HepG2 (cell line): ENCODE results near the gene CXorf49. TPM values are rescaled to one million over a fixed set of nuclear protein-coding genes. Genes with fewer than 3 reads are reported as not detected.
"Not testable (repeated sequence)": the region's sequence is repeated elsewhere in the genome, so short reads cannot be mapped to it uniquely, and the experiment has no call there.

ENCODE experiments used
- ATAC-seq: fragments of 200-7000 bp; cut with Tn5 transposase; 3 replicates; pipeline ENCODE4 v1.9.1; 2020; ENCODE audit warnings: mild to moderate bottlenecking, moderate library complexity
- Bru-seq: library from RNA; stranded (reverse); fragments of 400-500 nt; gene quantifications from one replicate; lab custom pipeline; 2021; lab: Mats Ljungman, UMichigan
- BruChase-seq, 2 experiments: library from RNA; stranded (reverse); fragments of 400-500 nt; gene quantifications; one replicate each; lab custom pipeline; 2021; lab: Mats Ljungman, UMichigan
- BruUV-seq: library from RNA; stranded (reverse); fragments of 400-500 nt; replicated peaks from 2 replicates; lab custom pipeline; 2021; lab: Mats Ljungman, UMichigan
- CTCF ChIA-PET: fragments of 300-600 bp; formaldehyde crosslinking; extraction: SDS; loops from one replicate; lab custom pipeline; 2021; ENCODE audit warnings: low total read pairs, inconsistent platforms, low intra/inter-chr PET ratio; lab: Yijun Ruan, JAX
- POLR2A ChIA-PET: fragments of 350-600 bp; sonication (Branson Sonifier 250); formaldehyde crosslinking; loops from one replicate; lab custom pipeline; 2020; ENCODE audit warnings: antibody characterized with exemption, inconsistent platforms; lab: Yijun Ruan, JAX
- DNase-seq: peaks from one replicate; pipeline ENCODE4 v3.0.0-alpha.2; 2015; ENCODE audit warnings: low spot score
- FAIRE-seq: peaks from 3 replicates; lab custom pipeline; 2011; peaks lifted over from hg19 to GRCh38; lab: Jason Lieb, UNC
- H2AFZ ChIP-seq: one replicate; pipeline ENCODE4 v1.6.1; 2011; ENCODE audit warnings: low read length, inconsistent platforms
- H3K27ac ChIP-seq: fragments of 300-600 bp; 3 replicates; pipeline ENCODE4 v1.8.0; 2011; ENCODE audit warnings: mixed run types, mild to moderate bottlenecking, mixed read lengths, low read length, inconsistent platforms; ENCODE audit not compliant: insufficient read depth; ENCODE audit errors: extremely low read length
- H3K27me3 ChIP-seq, 2 experiments: fragments of 200-600 bp in 1 of 2; 2 replicates in 1 of 2; 3 replicates in 1 of 2; pipeline versions ENCODE4 v1.6.0 to v1.8.0; 2011; ENCODE audit warnings: low read length in 2 of 2, mild to moderate bottlenecking in 2 of 2, moderate library complexity in 2 of 2, inconsistent platforms in 1 of 2; ENCODE audit not compliant: insufficient read depth in 2 of 2, control insufficient read depth in 1 of 2
- H3K36me3 ChIP-seq, 2 experiments: fragments of 200-600 bp in 1 of 2; replicated peaks in 1 of 2; 2 replicates in 1 of 2; 3 replicates in 1 of 2; pipeline versions ENCODE4 v1.5.1 to v1.8.0; 2011; ENCODE audit warnings: low read length in 2 of 2, inconsistent platforms in 1 of 2; ENCODE audit not compliant: insufficient read depth in 2 of 2, control insufficient read depth in 1 of 2
- H3K4me1 ChIP-seq: 2 replicates; pipeline ENCODE4 v1.5.1; 2012; ENCODE audit warnings: low read length, inconsistent platforms; ENCODE audit not compliant: insufficient read depth
- H3K4me2 ChIP-seq: 2 replicates; pipeline ENCODE4 v1.6.0; 2011; ENCODE audit warnings: low read depth, low read length, inconsistent platforms
- H3K4me3 ChIP-seq, 3 experiments: fragments of 200-600 bp in 1 of 3; sonication (generic), shearing (Covaris generic) in 1 of 3; replicated peaks in 1 of 3; 2 replicates each; pipeline ENCODE4 v1.5.1; 2011 to 2016; ENCODE audit warnings: low read length in 3 of 3, inconsistent platforms in 2 of 3, low read depth in 2 of 3, mild to moderate bottlenecking in 2 of 3, control low read depth in 1 of 3, mixed read lengths in 1 of 3; ENCODE audit not compliant: insufficient read depth in 1 of 3
- H3K79me2 ChIP-seq: one replicate; pipeline ENCODE4 v1.6.1; 2011; ENCODE audit warnings: low read length, inconsistent platforms; ENCODE audit not compliant: insufficient read depth
- H3K9ac ChIP-seq: 2 replicates; pipeline ENCODE4 v1.6.0; 2011; ENCODE audit warnings: mild to moderate bottlenecking, low read depth, low read length, inconsistent platforms; ENCODE audit not compliant: insufficient read depth
- H3K9me3 ChIP-seq: 2 replicates; pipeline ENCODE4 v1.5.1; 2012; ENCODE audit warnings: mild to moderate bottlenecking, low read length
- H4K20me1 ChIP-seq: 2 replicates; pipeline ENCODE4 v1.6.0; 2011; ENCODE audit warnings: inconsistent platforms, mild to moderate bottlenecking, low read length, moderate library complexity; ENCODE audit not compliant: insufficient read depth
- WGBS: methylation state at CpG from one replicate; pipeline ENCODE4 v1.1.6; 2017; ENCODE audit warnings: low lambda C conversion rate; 5-methylcytosine and 5-hydroxymethylcytosine counted together
- in situ Hi-C: cut with HindIII; loops from 2 replicates; pipeline ENCODE4 v1.10.0; 2017; ENCODE audit warnings: low pct_unique_long_range_greater_than_20kb; ENCODE audit not compliant: extremely low pct_ligation_motif_present
- intact Hi-C: fragments of 100-400 bp; cut with micrococcal nuclease; formaldehyde crosslinking; loops from one replicate; pipeline ENCODE4 v1.10.0; 2022; ENCODE audit not compliant: unreplicated experiment
- long read RNA-seq, 2 experiments: library from RNA in 1 of 2; library from polyadenylated mRNA in 1 of 2; stranded (forward) in 1 of 2; unstranded in 1 of 2; transcript quantifications; one replicate each; pipeline ENCODE4 v2.0.0, GENCODE V29; 2019 to 2022
- polyA minus RNA-seq, 3 experiments: library from RNA; depleted of rRNA, polyadenylated mRNA; stranded (reverse); fragments of >200 nt; gene quantifications; 2 replicates each; pipeline ENCODE4 v1.2.3, GENCODE V29; 2011; ENCODE audit warnings: low replicate concordance in 1 of 3
- polyA plus RNA-seq, 8 experiments: library from polyadenylated mRNA; depleted of rRNA in 3 of 8; stranded (reverse) in 7 of 8; unstranded in 1 of 8; fragments of >200 nt; fragmentation: Illumina TruSeq in 4 of 8; extraction: Trizol in 4 of 8; gene quantifications; 2 replicates each; pipeline versions ENCODE4 v1.2.1 to v1.2.3, GENCODE V29; 2011 to 2016; ENCODE audit warnings: low read depth in 4 of 8, missing spikeins in 1 of 8, mixed read lengths in 1 of 8; ENCODE audit not compliant: insufficient read depth in 1 of 8
- total RNA-seq, 5 experiments: library from RNA; depleted of rRNA; stranded (reverse); fragments of >200 nt; fragmentation: Illumina TruSeq; extraction: Trizol; gene quantifications; 2 replicates each; pipeline ENCODE4 v1.2.3, GENCODE V29; 2016; ENCODE audit warnings: low read depth in 1 of 5

The CXorf49 gene
- total RNA-seq (2016; rRNA removed; fragmentation: Illumina TruSeq; extraction: Trizol): not detected in 2 replicates
- total RNA-seq (2016; cell fraction: cytosol; rRNA removed; fragmentation: Illumina TruSeq; extraction: Trizol; ENCODE audit: low read depth): not detected in 2 replicates
- total RNA-seq (2016; cell fraction: insoluble cytoplasmic fraction; rRNA removed; fragmentation: Illumina TruSeq; extraction: Trizol): not detected in 2 replicates
- not detected in 2 replicates for total RNA-seq (2016; cell fraction: membrane; rRNA removed; fragmentation: Illumina TruSeq; extraction: Trizol)
- not detected in 2 replicates for total RNA-seq (2016; cell fraction: nucleus; rRNA removed; fragmentation: Illumina TruSeq; extraction: Trizol)
- not detected in 2 replicates for polyA plus RNA-seq (2011; rRNA removed)
- polyA plus RNA-seq (2011; cell fraction: cytosol; rRNA removed): not detected in 2 replicates
- polyA plus RNA-seq (2011; cell fraction: nucleus; rRNA removed): not detected in 2 replicates
- not detected in 2 replicates for polyA plus RNA-seq (2012)
- not detected in 2 replicates for polyA plus RNA-seq (2016; cell fraction: cytosol; fragmentation: Illumina TruSeq; extraction: Trizol; ENCODE audit: low read depth)
- polyA plus RNA-seq (2016; cell fraction: insoluble cytoplasmic fraction; fragmentation: Illumina TruSeq; extraction: Trizol; ENCODE audit: low read depth): not detected in 2 replicates
- not detected in 2 replicates for polyA plus RNA-seq (2016; cell fraction: membrane; fragmentation: Illumina TruSeq; extraction: Trizol; ENCODE audit: low read depth)
- not detected in 2 replicates for polyA plus RNA-seq (2016; cell fraction: nucleus; fragmentation: Illumina TruSeq; extraction: Trizol; ENCODE audit: insufficient read depth, low read depth)
- not detected in 2 replicates for polyA minus RNA-seq (2011; rRNA and poly(A)+ RNA removed; ENCODE audit: low replicate concordance)
- polyA minus RNA-seq (2011; cell fraction: cytosol; rRNA and poly(A)+ RNA removed): not detected in 2 replicates
- polyA minus RNA-seq (2011; cell fraction: nucleus; rRNA and poly(A)+ RNA removed): not detected in 2 replicates
- not detected for Bru-seq, nascent RNA
- not detected for BruChase-seq, experiment 1, labeled RNA remaining after a 6-hour chase
- not detected for BruChase-seq, experiment 2, labeled RNA remaining after a 2-hour chase
- long read RNA-seq, experiment 1: 0 reads
- long read RNA-seq, experiment 2: 0 reads

DNA sequence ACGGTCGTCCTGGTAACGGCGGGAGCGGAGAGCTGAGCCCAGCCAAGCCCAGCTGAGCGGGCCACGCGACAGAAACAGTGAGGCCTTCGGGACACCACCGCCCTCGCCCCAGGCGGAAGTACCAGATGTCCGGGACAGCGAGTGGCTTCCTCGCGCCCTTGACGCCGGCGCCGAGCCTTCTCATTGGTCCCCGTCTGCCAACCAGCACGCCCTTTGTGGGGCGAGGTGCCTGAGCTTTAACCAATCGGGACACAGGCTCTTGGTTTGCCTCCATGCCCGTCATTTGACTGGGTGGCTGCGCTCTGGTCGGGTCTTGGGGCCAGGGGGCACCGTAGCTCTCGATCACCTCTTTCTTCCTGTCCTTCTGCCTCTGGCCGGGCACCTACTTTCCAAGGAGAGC, at the start of gene CXorf49:
Gene CXorf49 (minus strand): TSS at position 101 of the 400 bp plus-strand sequence. CDS start 134 bp downstream, outside the sequence.
- H3K36me3 ChIP-seq, H3K4me3 ChIP-seq, in situ Hi-C loops, H3K79me2 ChIP-seq, H4K20me1 ChIP-seq, H3K9me3 ChIP-seq, H3K27ac ChIP-seq, H3K9ac ChIP-seq, POLR2A ChIA-PET, ATAC-seq, DNase-seq, H2AFZ ChIP-seq, FAIRE-seq, H3K4me1 ChIP-seq, CTCF ChIA-PET, BruUV-seq, intact Hi-C loops, H3K27me3 ChIP-seq, H3K4me2 ChIP-seq: not testable (repeated sequence)
- WGBS: no CpG with 5 or more reads among the region's 30 CpGs

DNA sequence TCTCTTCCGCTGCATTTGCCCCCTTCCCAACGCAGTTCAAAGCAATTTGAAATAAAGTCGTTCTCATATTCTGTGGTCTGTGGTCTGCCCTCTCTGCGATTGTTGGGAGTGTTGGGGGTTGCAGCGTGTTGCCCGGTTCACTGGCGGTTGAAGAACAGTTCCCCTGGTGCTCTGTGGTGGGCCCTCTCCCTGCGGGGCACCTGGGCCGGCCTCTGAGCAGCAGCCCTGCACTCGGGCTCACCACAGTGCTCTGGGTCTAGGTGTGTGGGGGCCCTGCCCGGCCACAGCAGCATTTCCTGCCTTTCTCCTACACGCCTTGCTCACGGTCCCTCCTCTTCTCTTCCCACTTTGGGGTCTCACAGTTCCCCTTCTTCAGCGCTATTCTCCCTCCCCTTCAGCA, 49.0 kb upstream of the CXorf49 start:
- H3K9me3 ChIP-seq, H3K9ac ChIP-seq, H3K4me1 ChIP-seq, H4K20me1 ChIP-seq, DNase-seq, BruUV-seq, in situ Hi-C loops, intact Hi-C loops, H3K36me3 ChIP-seq, H3K79me2 ChIP-seq, ATAC-seq, H2AFZ ChIP-seq, POLR2A ChIA-PET, H3K27me3 ChIP-seq, H3K27ac ChIP-seq, CTCF ChIA-PET, FAIRE-seq, H3K4me3 ChIP-seq, H3K4me2 ChIP-seq: not testable (repeated sequence)
- no CpG with 5 or more reads among the region's 14 CpGs for WGBS

DNA sequence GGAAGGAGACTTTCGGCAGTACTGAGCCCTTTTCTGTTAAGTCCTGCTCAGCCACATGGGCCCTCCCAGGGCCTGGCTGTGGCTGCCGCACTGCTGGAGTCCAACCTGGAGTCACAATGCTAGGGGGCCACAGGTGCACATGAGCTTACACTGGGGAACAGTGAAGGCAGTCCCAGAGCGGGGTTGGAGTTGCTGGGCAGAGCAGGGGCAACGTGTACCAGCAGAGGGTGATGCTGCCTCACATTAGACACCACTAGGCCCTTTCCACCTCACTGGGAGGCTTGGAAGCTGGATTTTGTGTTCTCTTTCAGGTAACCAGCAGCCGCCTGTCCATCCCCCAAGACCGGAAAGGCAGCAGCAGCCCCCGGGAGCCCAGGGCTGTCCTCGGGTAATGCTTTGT, 47.5 kb upstream of the CXorf49 start:
- H3K4me3 ChIP-seq, H3K4me2 ChIP-seq, POLR2A ChIA-PET, DNase-seq, H3K9me3 ChIP-seq, H3K27me3 ChIP-seq, BruUV-seq, H3K79me2 ChIP-seq, H3K36me3 ChIP-seq, H2AFZ ChIP-seq, H3K9ac ChIP-seq, intact Hi-C loops, H3K27ac ChIP-seq, in situ Hi-C loops, H3K4me1 ChIP-seq, CTCF ChIA-PET, FAIRE-seq, H4K20me1 ChIP-seq: not testable (repeated sequence)
- no CpG with 5 or more reads among the region's 8 CpGs for WGBS
- peak; percentile 48; the same call in 2 of the 3 replicates for ATAC-seq

DNA sequence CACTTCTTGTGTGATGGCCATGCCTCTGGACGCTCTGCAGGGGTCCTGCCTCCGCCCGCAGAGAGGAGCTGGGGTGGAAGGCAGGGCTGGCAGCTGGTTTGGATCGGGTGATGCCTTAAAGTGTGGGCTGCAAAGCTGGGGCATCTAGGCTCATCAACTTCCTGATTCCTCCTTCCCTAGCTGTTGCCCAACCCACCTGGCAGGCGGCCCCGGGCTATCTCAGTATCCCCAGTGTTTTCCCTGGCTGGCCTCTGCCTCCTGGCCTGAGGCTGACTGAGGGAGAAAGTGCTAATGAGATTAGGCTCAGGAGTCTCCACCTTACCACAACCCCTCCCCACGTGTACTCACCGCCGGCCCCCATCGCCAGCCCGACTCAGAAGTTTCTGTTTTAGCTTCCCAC, 46.7 kb upstream of the CXorf49 start:
- BruUV-seq, ATAC-seq, H3K4me1 ChIP-seq, H3K9ac ChIP-seq, H3K9me3 ChIP-seq, DNase-seq, H3K27me3 ChIP-seq, H3K36me3 ChIP-seq, H2AFZ ChIP-seq, POLR2A ChIA-PET, CTCF ChIA-PET, H3K4me2 ChIP-seq, H3K4me3 ChIP-seq, H3K27ac ChIP-seq, intact Hi-C loops, H3K79me2 ChIP-seq, FAIRE-seq, H4K20me1 ChIP-seq, in situ Hi-C loops: not testable (repeated sequence)
- no CpG with 5 or more reads among the region's 11 CpGs for WGBS
